Thyroid gland (tissue), 4 donors: ENCODE measurements around the gene ABCA4. TPM values are rescaled to one million over a fixed set of nuclear protein-coding genes. Genes with fewer than 3 reads are reported as not detected.

Experiments
- DNase-seq, 2 donors: peaks; one replicate each; pipeline ENCODE4 v3.0.0-alpha.2; 2019
- H3K27ac ChIP-seq, 3 donors: fragments of 200-600 bp; sonication (generic); 1 replicate in 2 of 3; 2 replicates in 1 of 3; pipeline ENCODE4 v1.5.1; 2016 to 2019; ENCODE audit warnings: mild to moderate bottlenecking in 1 of 3, moderate library complexity in 1 of 3
- H3K27me3 ChIP-seq: fragments of 200-600 bp; sonication (generic); one replicate; pipeline ENCODE4 v1.5.1; 2019
- H3K36me3 ChIP-seq, 2 donors: fragments of 200-600 bp; sonication (generic); one replicate each; pipeline ENCODE4 v1.5.1; 2016 to 2019
- H3K4me1 ChIP-seq, 2 donors: fragments of 200-600 bp; sonication (generic); one replicate each; pipeline ENCODE4 v1.5.1; 2017 to 2019
- H3K4me3 ChIP-seq, 3 donors: fragments of 200-600 bp; sonication (generic); replicated peaks in 1 of 3; 1 replicate in 2 of 3; 2 replicates in 1 of 3; pipeline ENCODE4 v1.5.1; 2016; ENCODE audit warnings: mild to moderate bottlenecking in 1 of 3
- H3K9me3 ChIP-seq: fragments of 200-600 bp; sonication (generic); one replicate; pipeline ENCODE4 v1.5.1; 2017
- POLR2A ChIP-seq, 2 donors: fragments of 450-650 bp; IDR thresholded peaks; one replicate each; pipeline ENCODE4 v1.6.1; 2017; ENCODE audit warnings: antibody characterized with exemption in 2 of 2, mild to moderate bottlenecking in 2 of 2, moderate library complexity in 1 of 2
- WGBS, 2 donors: methylation state at CpG; one replicate each; pipeline ENCODE4 v1.1.5; 2017; 5-methylcytosine and 5-hydroxymethylcytosine counted together
- intact Hi-C: fragments of 100-400 bp; cut with DNase I; formaldehyde crosslinking; loops from one replicate; pipeline ENCODE4 v1.15.1; 2023
- total RNA-seq, 4 donors: library from RNA; depleted of rRNA; stranded (reverse); fragments of >200 nt; gene quantifications; one replicate each; pipeline ENCODE4 v1.2.3, GENCODE V29; 2016
- TF ChIP-seq, protein P1 (sequence below), 6 experiments: fragments of 200-600 bp in 3 of 6; fragments of 450-650 bp in 3 of 6; sonication (generic) in 3 of 6; IDR thresholded peaks; one replicate each; pipeline ENCODE4 v1.5.1; 2016 to 2019; ENCODE audit warnings: antibody characterized with exemption in 6 of 6, mild to moderate bottlenecking in 2 of 6, inconsistent platforms in 1 of 6, moderate library complexity in 1 of 6

ABCA4 gene
- total RNA-seq, 4 donors from 2014 or later = 0.44 to 1.0 (median 0.82) TPM

DNA sequence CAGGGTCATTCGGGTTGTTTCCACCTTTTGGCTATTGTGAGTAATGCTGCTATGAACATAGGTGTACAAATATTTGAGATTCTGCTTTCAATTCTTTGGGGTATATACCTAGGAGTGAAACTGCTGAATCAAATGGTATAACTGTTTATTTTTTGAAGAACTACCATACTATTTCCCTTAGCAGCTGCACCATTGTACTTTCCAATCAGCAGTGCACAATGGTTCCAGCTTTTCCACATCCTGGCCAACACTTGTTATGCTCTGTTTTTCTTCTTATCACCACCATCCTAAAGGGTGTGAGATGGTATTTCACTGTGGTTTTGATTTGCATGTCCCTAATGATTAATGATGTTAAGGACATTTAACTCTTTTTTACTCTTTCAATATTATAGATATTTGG, 3.6 kb upstream of the ABCA4 start:
- no peaks in the 10 kb centered on the region for H3K36me3 ChIP-seq
- H3K4me1 ChIP-seq = no peaks in the 10 kb centered on the region
- WGBS, 2 donors = 91 to 97% methylated on average over 1 of the region's 1 CpG
- no peak overlapping the region for H3K4me3 ChIP-seq
- no peak overlapping the region for H3K27ac ChIP-seq
- no peaks in the 10 kb centered on the region for H3K9me3 ChIP-seq
- intact Hi-C loops = no loop called here
- no peaks in the 10 kb centered on the region for H3K27me3 ChIP-seq
- TF ChIP-seq, protein P1, sequence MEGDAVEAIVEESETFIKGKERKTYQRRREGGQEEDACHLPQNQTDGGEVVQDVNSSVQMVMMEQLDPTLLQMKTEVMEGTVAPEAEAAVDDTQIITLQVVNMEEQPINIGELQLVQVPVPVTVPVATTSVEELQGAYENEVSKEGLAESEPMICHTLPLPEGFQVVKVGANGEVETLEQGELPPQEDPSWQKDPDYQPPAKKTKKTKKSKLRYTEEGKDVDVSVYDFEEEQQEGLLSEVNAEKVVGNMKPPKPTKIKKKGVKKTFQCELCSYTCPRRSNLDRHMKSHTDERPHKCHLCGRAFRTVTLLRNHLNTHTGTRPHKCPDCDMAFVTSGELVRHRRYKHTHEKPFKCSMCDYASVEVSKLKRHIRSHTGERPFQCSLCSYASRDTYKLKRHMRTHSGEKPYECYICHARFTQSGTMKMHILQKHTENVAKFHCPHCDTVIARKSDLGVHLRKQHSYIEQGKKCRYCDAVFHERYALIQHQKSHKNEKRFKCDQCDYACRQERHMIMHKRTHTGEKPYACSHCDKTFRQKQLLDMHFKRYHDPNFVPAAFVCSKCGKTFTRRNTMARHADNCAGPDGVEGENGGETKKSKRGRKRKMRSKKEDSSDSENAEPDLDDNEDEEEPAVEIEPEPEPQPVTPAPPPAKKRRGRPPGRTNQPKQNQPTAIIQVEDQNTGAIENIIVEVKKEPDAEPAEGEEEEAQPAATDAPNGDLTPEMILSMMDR (IDR thresholded peaks at IDR 0.05) = no peak
- no peak for DNase-seq

DNA sequence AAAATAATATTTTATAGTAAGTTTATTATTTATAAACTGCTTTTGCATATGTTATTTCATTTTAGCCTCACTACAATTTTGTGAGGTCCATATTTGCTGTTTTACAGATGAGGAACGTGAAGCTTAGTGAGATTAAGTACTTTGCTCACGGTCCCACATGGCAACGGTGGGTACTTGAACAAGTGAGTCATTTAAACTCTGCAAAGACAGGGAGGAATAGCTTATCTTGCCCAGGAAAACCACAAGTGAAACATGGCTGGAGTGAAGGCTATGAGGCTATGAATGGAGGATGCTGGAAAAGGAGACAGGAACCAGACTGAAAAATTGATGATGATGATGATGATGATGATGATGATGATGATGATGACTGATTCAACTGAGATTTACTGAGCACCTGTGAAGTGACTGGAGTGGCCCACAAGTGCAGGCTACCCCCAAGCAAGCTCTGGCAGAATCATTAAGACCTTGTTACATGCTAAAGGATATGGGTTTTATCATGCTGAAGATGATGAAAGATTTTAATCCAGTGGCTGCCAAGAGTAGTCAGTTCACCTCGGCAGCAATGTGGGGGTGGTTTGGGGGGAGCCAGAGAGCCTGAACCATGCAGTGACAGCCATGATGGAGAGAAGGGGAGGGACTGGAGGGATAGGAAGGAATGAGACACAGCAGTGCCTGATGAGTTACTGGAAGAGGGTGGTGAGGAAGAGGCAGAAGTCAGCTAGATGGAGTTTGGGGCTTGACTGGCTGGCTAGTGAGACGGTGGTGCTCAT, 1.4 kb upstream of the ABCA4 start:
- H3K4me3 ChIP-seq = no peak overlapping the region
- intact Hi-C loops = no loop called here
- no peaks in the 10 kb centered on the region for H3K27me3 ChIP-seq
- WGBS, 2 donors = 77 to 82% methylated on average over 5 of the region's 5 CpGs
- H3K4me1 ChIP-seq = peaks cover 15 to 16% of the 10 kb centered on the region in 2 donors
- DNase-seq = no peak
- TF ChIP-seq, protein P1 (IDR thresholded peaks at IDR 0.05) = no peak
- TF ChIP-seq POLR2A (IDR thresholded peaks at IDR 0.05) = no peak
- no peak overlapping the region for H3K27ac ChIP-seq
- H3K9me3 ChIP-seq = no peaks in the 10 kb centered on the region
- H3K36me3 ChIP-seq = no peaks in the 10 kb centered on the region

DNA sequence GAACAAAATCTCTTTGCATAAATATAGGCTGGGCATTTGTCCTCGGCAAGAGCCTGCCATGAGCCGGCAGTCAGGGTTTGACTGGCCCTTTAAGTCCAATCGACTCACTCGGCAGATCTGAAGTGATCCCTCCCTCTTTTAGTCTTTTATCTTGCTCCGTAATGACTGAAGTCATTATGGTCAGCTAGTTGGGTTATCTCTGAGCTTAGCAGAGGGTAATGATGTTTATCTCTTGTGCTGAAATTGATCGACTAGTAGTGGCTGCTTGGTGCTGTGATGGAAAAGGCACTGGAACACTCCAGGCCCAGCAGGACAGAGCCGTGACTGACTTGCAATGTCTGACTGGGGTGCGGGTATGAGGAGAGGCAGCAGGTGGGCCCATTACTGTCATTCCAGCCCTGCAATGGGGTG, 468 bp upstream of the ABCA4 start:
- H3K4me3 ChIP-seq = no peak overlapping the region
- DNase-seq = no peak
- no peaks in the 10 kb centered on the region for H3K36me3 ChIP-seq
- H3K4me1 ChIP-seq = peaks cover 20 to 26% of the 10 kb centered on the region in 2 donors
- WGBS, 2 donors = 74 to 82% methylated on average over 8 of the region's 8 CpGs
- intact Hi-C loops = no loop called here
- no peak for TF ChIP-seq POLR2A (IDR thresholded peaks at IDR 0.05)
- TF ChIP-seq, protein P1 (IDR thresholded peaks at IDR 0.05) = no peak
- H3K27me3 ChIP-seq = no peaks in the 10 kb centered on the region
- H3K9me3 ChIP-seq = no peaks in the 10 kb centered on the region
- no peak overlapping the region for H3K27ac ChIP-seq

GRCh38 chr1:94120570-94120901, 412 bp downstream of the ABCA4 start:
- Histone ChIP-seq H3K9me3 (no peaks in the 10 kb centered on the region), H3K36me3 (no peaks in the 10 kb centered on the region), H3K27ac (no peak overlapping the region), H3K4me3 (no peak overlapping the region), H3K27me3 (no peaks in the 10 kb centered on the region), H3K4me1 (peaks cover 27 to 34% of the 10 kb centered on the region in 2 donors)
- DNase-seq = no peak
- TF ChIP-seq, protein P1 (IDR thresholded peaks at IDR 0.05) = no peak
- no peak for TF ChIP-seq POLR2A (IDR thresholded peaks at IDR 0.05)
- intact Hi-C loops = no loop called here
- WGBS, 2 donors = 80 to 87% methylated on average over 9 of the region's 9 CpGs

- Histone ChIP-seq H3K27me3 (no peaks in the 10 kb centered on the region), H3K9me3 (no peaks in the 10 kb centered on the region), H3K36me3 (no peaks in the 10 kb centered on the region), H3K4me1 (peaks cover 27 to 34% of the 10 kb centered on the region in 2 donors), H3K4me3 (no peak overlapping the region), H3K27ac (no peak overlapping the region)
- TF ChIP-seq, protein P1 (IDR thresholded peaks at IDR 0.05) = no peak
- TF ChIP-seq POLR2A (IDR thresholded peaks at IDR 0.05) = no peak
- intact Hi-C loops = no loop called here
- DNase-seq = no peak
- WGBS, 2 donors = 89 to 91% methylated on average over 11 of the region's 11 CpGs
Observed at GRCh38 chr1:94119796-94120569, 965 bp downstream of the ABCA4 start.
